Left lung (tissue), 10 donors: ENCODE measurements around the gene MED29. TPM values are rescaled to one million over a fixed set of nuclear protein-coding genes. Genes with fewer than 3 reads are reported as not detected.
A peak's percentile ranks its signal among the peaks of the same experiment; 100 is the strongest.

ENCODE experiments used
- ATAC-seq: fragments of 200-7000 bp; cut with Tn5 transposase; one replicate; pipeline ENCODE4 v1.9.1; 2020; ENCODE audit warnings: moderate library complexity
- DNase-seq, 4 donors: peaks; one replicate each; pipeline ENCODE4 v3.0.0-alpha.2; 2013 to 2020
- H3K27ac ChIP-seq, 2 donors: fragments of 200-600 bp; sonication (generic) in 1 of 2; one replicate each; pipeline versions ENCODE4 v1.5.0 to v1.8.0; 2020 to 2021
- H3K27me3 ChIP-seq, 2 donors: fragments of 200-600 bp; sonication (generic) in 1 of 2; one replicate each; pipeline versions ENCODE4 v1.5.0 to v1.8.0; 2020 to 2021
- H3K36me3 ChIP-seq, 2 donors: fragments of 200-600 bp; sonication (generic) in 1 of 2; one replicate each; pipeline versions ENCODE4 v1.5.0 to v1.8.0; 2020 to 2021
- H3K4me1 ChIP-seq, 2 donors: fragments of 200-600 bp; one replicate each; pipeline ENCODE4 v1.8.0; 2021
- H3K4me3 ChIP-seq, 2 donors: fragments of 200-600 bp; sonication (generic) in 1 of 2; one replicate each; pipeline versions ENCODE4 v1.5.0 to v1.8.0; 2020 to 2021; ENCODE audit warnings: mild to moderate bottlenecking in 1 of 2
- H3K9me3 ChIP-seq, 2 donors: fragments of 200-600 bp; sonication (generic) in 1 of 2; one replicate each; pipeline versions ENCODE4 v1.5.0 to v1.8.0; 2020 to 2021
- CTCF ChIP-seq, 2 donors: fragments of 200-600 bp; sonication (generic) in 1 of 2; IDR thresholded peaks; one replicate each; pipeline versions ENCODE4 v1.5.0 to v1.8.0; 2021; ENCODE audit warnings: antibody characterized with exemption in 2 of 2
- intact Hi-C, 2 donors: fragments of 100-400 bp; cut with DNase I; formaldehyde crosslinking; loops; one replicate each; pipeline versions ENCODE4 v1.11.2 to v1.14.2; 2022
- polyA plus RNA-seq, 6 donors: library from polyadenylated mRNA; unstranded; fragments of 120-200 nt; gene quantifications; one replicate each; pipeline ENCODE4 v1.2.1, GENCODE V29; 2013; ENCODE audit not compliant: insufficient read length in 6 of 6
- total RNA-seq, 2 donors: library from RNA; stranded (reverse); fragmentation: NEBNext Ultra II Directional; extraction: Animal tissue kit (Norgen Biotek cat#: 25700); gene quantifications; one replicate each; pipeline ENCODE4 v1.2.1, GENCODE V29; 2021
- donor health status: DM: no; HTN: yes; CAD: no.
- donor health status: DM: no; HTN: no; CAD: no.

MED29 gene
- total and polyA plus RNA-seq, 8 donors = 28.7 to 43.4 (median 33.5) TPM

- Histone ChIP-seq H3K27ac (no peak overlapping the region), H3K27me3 (no peaks in the 10 kb centered on the region), H3K4me1 (peaks cover 5 to 27% of the 10 kb centered on the region in 2 donors), H3K4me3 (no peak overlapping the region), H3K9me3 (no peaks in the 10 kb centered on the region), H3K36me3 (peaks cover 0 to 62% of the 10 kb centered on the region in 2 donors)
- intact Hi-C loops = no loop called here
- TF ChIP-seq CTCF (IDR thresholded peaks at IDR 0.05) = no peak
- DNase-seq (no peak), ATAC-seq (no peak)
These were observed 2.5 kb upstream of the MED29 start for GRCh38 chr19:39388657-39389056.

GRCh38 chr19:39389631-39390414 lies 1.4 kb upstream of the MED29 start:
- TF ChIP-seq CTCF (IDR thresholded peaks at IDR 0.05) = no peak
- no peaks in the 10 kb centered on the region for H3K27me3 ChIP-seq
- ATAC-seq = no peak
- DNase-seq = no peak
- intact Hi-C loops = no loop called here
- H3K4me3 ChIP-seq = peak overlapping the region; percentile 97 to 98
- no peaks in the 10 kb centered on the region for H3K9me3 ChIP-seq
- H3K36me3 ChIP-seq = peaks cover 0 to 62% of the 10 kb centered on the region in 2 donors
- H3K27ac ChIP-seq = peak overlapping the region in 1 of 2 donors; percentile 97
- peaks cover 5 to 27% of the 10 kb centered on the region in 2 donors for H3K4me1 ChIP-seq

GRCh38 chr19:39390451-39390750 lies 777 bp upstream of the MED29 start:
- peaks cover 5 to 27% of the 10 kb centered on the region in 2 donors for H3K4me1 ChIP-seq
- DNase-seq = no peak
- no peak for ATAC-seq
- H3K4me3 ChIP-seq = peak overlapping the region; percentile 97 to 98
- no peaks in the 10 kb centered on the region for H3K27me3 ChIP-seq
- intact Hi-C loops = no loop called here
- peak overlapping the region; percentile 93 to 97 for H3K27ac ChIP-seq
- no peak for TF ChIP-seq CTCF (IDR thresholded peaks at IDR 0.05)
- peaks cover 0 to 62% of the 10 kb centered on the region in 2 donors for H3K36me3 ChIP-seq
- H3K9me3 ChIP-seq = no peaks in the 10 kb centered on the region

- Histone ChIP-seq H3K4me1 (peaks cover 22 to 61% of the 10 kb centered on the region in 2 donors), H3K36me3 (peaks cover 0 to 39% of the 10 kb centered on the region in 2 donors), H3K4me3 (peak overlapping the region in 1 of 2 donors; percentile 34), H3K27me3 (no peaks in the 10 kb centered on the region), H3K9me3 (no peaks in the 10 kb centered on the region), H3K27ac (peak overlapping the region; percentile 84 to 99)
- peak; percentile 71 to 99 (median 90) for DNase-seq
- ATAC-seq = peak; percentile 84
- intact Hi-C loops = no loop called here
- peak; percentile 98 for TF ChIP-seq CTCF (IDR thresholded peaks at IDR 0.05)
These were observed 6.5 kb downstream of the MED29 start for GRCh38 chr19:39397360-39398296.
